Measurements from ENCODE around the gene RAB11B.

RAB11B gene

DNA sequence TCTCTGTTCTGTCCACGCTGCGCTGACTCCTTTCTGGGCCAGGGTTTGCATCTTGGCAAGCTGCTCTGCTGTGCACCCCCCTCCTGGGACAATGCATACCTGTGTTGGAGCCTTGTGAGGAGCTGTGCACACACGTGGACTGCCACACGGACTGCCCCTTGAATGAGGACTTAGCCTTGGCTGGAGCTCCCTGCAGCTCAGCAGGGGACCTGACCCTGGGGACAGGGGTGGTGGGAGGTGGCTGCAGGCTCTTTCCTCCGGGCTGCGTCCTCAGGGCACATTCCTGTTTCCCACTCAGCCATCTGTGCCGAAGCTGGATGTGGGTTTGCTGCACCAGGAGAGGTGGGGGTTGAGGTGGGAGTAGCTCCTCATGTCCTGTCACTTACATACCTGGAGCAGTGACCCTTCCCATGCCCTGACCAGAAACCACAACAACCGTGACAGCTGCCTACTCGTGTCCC, 8.2 kb downstream of the RAB11B start:
- H3K9me3 ChIP-seq (ENCODE audit: control insufficient read depth, low read length) = no peaks in the 10 kb centered on the region
- no peak overlapping the region for H2AFZ ChIP-seq
- no peak overlapping the region for H3K9ac ChIP-seq
- H3K27ac ChIP-seq = peak overlapping the region; percentile 90
- no peaks in the 10 kb centered on the region for H3K27me3 ChIP-seq (ENCODE audit: control insufficient read depth, insufficient read depth, low read length)
- no peaks in the 10 kb centered on the region for H3K36me3 ChIP-seq (ENCODE audit: control insufficient read depth, insufficient read depth, low read length)
- H3K4me2 ChIP-seq (ENCODE audit: low read length) = peak overlapping the region; percentile 9
- H3K4me3 ChIP-seq (ENCODE audit: low read depth, low read length) = no peak overlapping the region
- peaks cover 32% of the 10 kb centered on the region for H3K79me2 ChIP-seq
- TF ChIP-seq, protein P1, sequence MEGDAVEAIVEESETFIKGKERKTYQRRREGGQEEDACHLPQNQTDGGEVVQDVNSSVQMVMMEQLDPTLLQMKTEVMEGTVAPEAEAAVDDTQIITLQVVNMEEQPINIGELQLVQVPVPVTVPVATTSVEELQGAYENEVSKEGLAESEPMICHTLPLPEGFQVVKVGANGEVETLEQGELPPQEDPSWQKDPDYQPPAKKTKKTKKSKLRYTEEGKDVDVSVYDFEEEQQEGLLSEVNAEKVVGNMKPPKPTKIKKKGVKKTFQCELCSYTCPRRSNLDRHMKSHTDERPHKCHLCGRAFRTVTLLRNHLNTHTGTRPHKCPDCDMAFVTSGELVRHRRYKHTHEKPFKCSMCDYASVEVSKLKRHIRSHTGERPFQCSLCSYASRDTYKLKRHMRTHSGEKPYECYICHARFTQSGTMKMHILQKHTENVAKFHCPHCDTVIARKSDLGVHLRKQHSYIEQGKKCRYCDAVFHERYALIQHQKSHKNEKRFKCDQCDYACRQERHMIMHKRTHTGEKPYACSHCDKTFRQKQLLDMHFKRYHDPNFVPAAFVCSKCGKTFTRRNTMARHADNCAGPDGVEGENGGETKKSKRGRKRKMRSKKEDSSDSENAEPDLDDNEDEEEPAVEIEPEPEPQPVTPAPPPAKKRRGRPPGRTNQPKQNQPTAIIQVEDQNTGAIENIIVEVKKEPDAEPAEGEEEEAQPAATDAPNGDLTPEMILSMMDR (IDR thresholded peaks at IDR 0.05) = no peak
- peaks cover 27% of the 10 kb centered on the region for H3K4me1 ChIP-seq

DNA sequence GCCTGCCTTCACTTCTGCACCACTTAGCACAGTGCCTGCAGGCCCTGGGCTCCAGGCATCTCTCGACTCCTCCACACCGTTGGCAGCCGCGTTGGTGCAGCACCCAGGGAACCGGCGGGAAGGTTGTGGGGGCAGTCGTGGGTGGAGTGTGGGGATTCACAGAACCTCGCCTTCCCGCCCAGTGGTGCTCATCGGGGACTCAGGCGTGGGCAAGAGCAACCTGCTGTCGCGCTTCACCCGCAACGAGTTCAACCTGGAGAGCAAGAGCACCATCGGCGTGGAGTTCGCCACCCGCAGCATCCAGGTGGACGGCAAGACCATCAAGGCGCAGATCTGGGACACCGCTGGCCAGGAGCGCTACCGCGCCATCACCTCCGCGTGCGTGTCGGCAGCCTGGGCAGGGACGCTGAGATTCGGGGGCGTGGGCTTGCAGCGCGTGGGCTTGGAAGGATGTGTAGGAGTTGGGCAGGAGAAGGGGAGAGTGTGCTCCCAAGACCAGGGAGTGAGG, 9.6 kb downstream of the RAB11B start:
- no peaks in the 10 kb centered on the region for H3K9me3 ChIP-seq (ENCODE audit: control insufficient read depth, low read length)
- H3K4me1 ChIP-seq = peaks cover 26% of the 10 kb centered on the region
- no peaks in the 10 kb centered on the region for H3K27me3 ChIP-seq (ENCODE audit: control insufficient read depth, insufficient read depth, low read length)
- no peaks in the 10 kb centered on the region for H3K36me3 ChIP-seq (ENCODE audit: control insufficient read depth, insufficient read depth, low read length)
- peaks cover 30% of the 10 kb centered on the region for H3K79me2 ChIP-seq
- H3K4me3 ChIP-seq (ENCODE audit: low read depth, low read length) = no peak overlapping the region
- no peak overlapping the region for H3K27ac ChIP-seq
- TF ChIP-seq, protein P1 (IDR thresholded peaks at IDR 0.05) = no peak
- H2AFZ ChIP-seq = no peak overlapping the region
- H3K4me2 ChIP-seq (ENCODE audit: low read length) = no peak overlapping the region
- no peak overlapping the region for H3K9ac ChIP-seq

DNA sequence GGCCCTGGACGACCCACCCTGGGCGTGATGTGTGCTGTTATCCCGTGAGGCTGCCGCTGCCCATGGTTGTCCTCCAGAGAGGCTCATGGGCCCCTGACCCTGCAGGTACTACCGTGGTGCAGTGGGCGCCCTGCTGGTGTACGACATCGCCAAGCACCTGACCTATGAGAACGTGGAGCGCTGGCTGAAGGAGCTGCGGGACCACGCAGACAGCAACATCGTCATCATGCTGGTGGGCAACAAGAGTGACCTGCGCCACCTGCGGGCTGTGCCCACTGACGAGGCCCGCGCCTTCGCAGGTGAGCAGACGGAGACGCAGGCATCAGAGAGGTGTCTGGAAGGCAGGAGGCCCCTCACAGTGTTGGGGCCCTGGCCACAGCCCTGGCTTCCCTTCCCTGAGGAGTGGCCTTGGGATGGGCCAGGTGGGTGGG, 11.8 kb downstream of the RAB11B start:
- Histone ChIP-seq H3K9me3 (ENCODE audit: control insufficient read depth, low read length) (no peaks in the 10 kb centered on the region), H3K36me3 (ENCODE audit: control insufficient read depth, insufficient read depth, low read length) (no peaks in the 10 kb centered on the region), H2AFZ (no peak overlapping the region), H3K4me1 (peaks cover 16% of the 10 kb centered on the region), H3K27me3 (ENCODE audit: control insufficient read depth, insufficient read depth, low read length) (no peaks in the 10 kb centered on the region), H3K9ac (no peak overlapping the region), H3K27ac (no peak overlapping the region), H3K4me2 (ENCODE audit: low read length) (no peak overlapping the region), H3K79me2 (peaks cover 15% of the 10 kb centered on the region), H3K4me3 (ENCODE audit: low read depth, low read length) (no peak overlapping the region)
- TF ChIP-seq, protein P1 (IDR thresholded peaks at IDR 0.05) = no peak

DNA sequence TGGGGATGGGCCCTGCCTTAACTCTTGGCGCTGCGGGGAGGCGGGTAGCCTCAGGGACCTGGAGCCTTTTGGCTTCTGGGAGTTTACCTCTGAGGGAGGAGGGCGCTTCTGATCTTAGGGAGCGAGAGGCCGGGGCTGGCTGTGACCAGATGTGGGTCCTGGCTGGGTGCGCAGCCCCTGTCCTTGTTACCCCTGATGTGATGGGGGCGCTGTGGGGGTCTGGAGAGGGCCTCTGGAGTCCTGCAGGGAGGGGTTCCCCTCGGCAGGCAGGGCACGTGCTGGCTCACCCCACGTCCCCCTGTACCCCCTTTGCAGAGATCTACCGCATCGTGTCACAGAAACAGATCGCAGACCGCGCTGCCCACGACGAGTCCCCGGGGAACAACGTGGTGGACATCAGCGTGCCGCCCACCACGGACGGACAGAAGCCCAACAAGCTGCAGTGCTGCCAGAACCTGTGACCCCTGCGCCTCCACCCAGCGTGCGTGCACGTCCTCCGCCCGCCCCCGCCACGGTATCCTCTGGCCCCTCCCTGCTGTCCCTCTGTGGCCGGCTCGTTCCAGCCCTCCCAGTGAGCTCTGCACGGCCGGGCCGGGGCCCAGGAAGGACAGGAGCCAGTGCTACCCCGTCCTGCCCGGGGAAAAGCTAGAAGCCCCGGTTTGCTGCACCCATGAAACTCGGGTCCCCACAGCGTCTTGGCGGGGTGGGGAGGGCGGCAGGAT, 13.1 kb downstream of the RAB11B start:
- Histone ChIP-seq H3K9me3 (ENCODE audit: control insufficient read depth, low read length) (no peaks in the 10 kb centered on the region), H3K9ac (no peak overlapping the region), H3K27ac (no peak overlapping the region), H3K4me1 (peaks cover 4% of the 10 kb centered on the region), H3K27me3 (ENCODE audit: control insufficient read depth, insufficient read depth, low read length) (no peaks in the 10 kb centered on the region), H3K36me3 (ENCODE audit: control insufficient read depth, insufficient read depth, low read length) (no peaks in the 10 kb centered on the region), H2AFZ (no peak overlapping the region), H3K4me2 (ENCODE audit: low read length) (no peak overlapping the region), H3K4me3 (ENCODE audit: low read depth, low read length) (no peak overlapping the region), H3K79me2 (peaks cover 11% of the 10 kb centered on the region)
- TF ChIP-seq, protein P1 (IDR thresholded peaks at IDR 0.05) = no peak

DNA sequence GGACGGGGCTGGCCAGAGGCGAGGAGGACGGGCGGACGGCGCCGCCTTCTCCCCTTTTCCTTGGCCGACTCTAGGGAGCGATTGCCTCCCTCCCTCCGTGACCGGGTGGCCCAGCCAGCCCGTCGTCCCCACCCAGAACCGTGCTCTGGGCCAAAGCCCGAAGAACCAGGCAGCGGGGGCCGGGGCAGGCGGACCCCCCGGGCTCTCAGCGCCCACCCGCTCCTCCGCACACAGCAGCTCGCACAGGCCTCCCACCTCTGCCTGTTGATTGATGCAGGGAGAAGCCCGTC, 13.6 kb downstream of the RAB11B start:
- Histone ChIP-seq H3K36me3 (ENCODE audit: control insufficient read depth, insufficient read depth, low read length) (no peaks in the 10 kb centered on the region), H3K27ac (no peak overlapping the region), H3K9me3 (ENCODE audit: control insufficient read depth, low read length) (no peaks in the 10 kb centered on the region), H3K9ac (no peak overlapping the region), H3K4me3 (ENCODE audit: low read depth, low read length) (no peak overlapping the region), H2AFZ (no peak overlapping the region), H3K79me2 (peaks cover 11% of the 10 kb centered on the region), H3K4me1 (no peaks in the 10 kb centered on the region), H3K27me3 (ENCODE audit: control insufficient read depth, insufficient read depth, low read length) (no peaks in the 10 kb centered on the region), H3K4me2 (ENCODE audit: low read length) (no peak overlapping the region)
- TF ChIP-seq, protein P1 (IDR thresholded peaks at IDR 0.05) = no peak
